Measurements from ENCODE around the gene PDRG1.
A peak's percentile ranks its signal among the peaks of the same experiment; 100 is the strongest.

PDRG1 gene

DNA sequence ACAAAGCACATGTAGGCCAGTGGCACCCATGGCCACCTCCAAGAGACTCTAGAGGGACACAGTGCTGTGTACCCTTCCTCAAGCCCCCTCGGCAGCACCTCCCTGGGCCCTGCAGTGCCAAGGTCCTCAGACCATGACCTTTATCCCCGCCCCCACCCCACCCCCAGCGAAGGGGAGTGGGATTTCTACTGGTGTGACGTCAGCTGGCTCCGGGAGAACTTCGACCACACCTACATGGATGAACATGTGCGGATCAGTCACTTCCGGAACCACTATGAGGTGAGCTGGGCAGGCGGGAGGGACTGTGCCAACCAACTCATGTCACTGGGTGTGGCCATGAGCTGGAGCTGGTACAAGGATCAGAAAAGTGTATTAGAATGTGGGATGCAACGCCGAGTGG is 43.4 kb downstream of the PDRG1 start:
- POLR2A ChIA-PET: no interaction called here
- CTCF ChIA-PET: no interaction called here
- TF ChIP-seq SUZ12 (IDR thresholded peaks at IDR 0.05) (no peak), SP1 (IDR thresholded peaks at IDR 0.05) (no peak)
- no peak for DNase-seq (ENCODE audit: extremely low spot score)

DNA sequence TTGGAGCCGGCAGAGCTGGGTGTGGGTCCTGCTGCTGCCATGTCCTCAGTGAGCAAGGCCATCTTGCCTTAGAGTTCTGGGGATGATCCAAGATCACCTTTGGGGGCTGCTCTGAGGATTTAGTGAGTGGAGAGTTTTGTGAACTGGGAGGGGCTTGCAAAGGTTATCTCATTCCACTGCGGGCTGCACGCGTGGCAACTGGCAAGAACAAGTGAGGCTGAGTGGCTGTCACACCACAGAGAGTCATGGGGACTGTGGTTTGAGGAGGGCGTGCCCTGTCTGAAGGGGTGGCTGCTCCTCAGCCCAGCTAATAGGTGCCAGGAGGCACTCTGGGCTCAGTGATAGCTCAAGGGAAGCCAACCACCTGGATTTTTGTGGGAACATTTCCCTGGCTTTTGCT is 43.8 kb downstream of the PDRG1 start:
- TF ChIP-seq CTBP1 (IDR thresholded peaks at IDR 0.05; ENCODE audit: borderline replicate concordance): no peak
- no peak for TF ChIP-seq LEF1 (IDR thresholded peaks at IDR 0.05; ENCODE audit: borderline replicate concordance)
- no peak for TF ChIP-seq SUZ12 (IDR thresholded peaks at IDR 0.05)
- TF ChIP-seq ELF4 (IDR thresholded peaks at IDR 0.05): no peak
- no peak for TF ChIP-seq FOXM1 (IDR thresholded peaks at IDR 0.05; ENCODE audit: borderline replicate concordance)
- no peak for TF ChIP-seq FOXK2 (IDR thresholded peaks at IDR 0.05)
- no peak for TF ChIP-seq L3MBTL2 (conservative IDR thresholded peaks at IDR 0.05)
- TF ChIP-seq, protein P1, sequence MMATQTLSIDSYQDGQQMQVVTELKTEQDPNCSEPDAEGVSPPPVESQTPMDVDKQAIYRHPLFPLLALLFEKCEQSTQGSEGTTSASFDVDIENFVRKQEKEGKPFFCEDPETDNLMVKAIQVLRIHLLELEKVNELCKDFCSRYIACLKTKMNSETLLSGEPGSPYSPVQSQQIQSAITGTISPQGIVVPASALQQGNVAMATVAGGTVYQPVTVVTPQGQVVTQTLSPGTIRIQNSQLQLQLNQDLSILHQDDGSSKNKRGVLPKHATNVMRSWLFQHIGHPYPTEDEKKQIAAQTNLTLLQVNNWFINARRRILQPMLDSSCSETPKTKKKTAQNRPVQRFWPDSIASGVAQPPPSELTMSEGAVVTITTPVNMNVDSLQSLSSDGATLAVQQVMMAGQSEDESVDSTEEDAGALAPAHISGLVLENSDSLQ (IDR thresholded peaks at IDR 0.05): no peak
- DNase-seq (ENCODE audit: extremely low spot score): no peak
- POLR2A ChIA-PET: no interaction called here
- CTCF ChIA-PET: no interaction called here

DNA sequence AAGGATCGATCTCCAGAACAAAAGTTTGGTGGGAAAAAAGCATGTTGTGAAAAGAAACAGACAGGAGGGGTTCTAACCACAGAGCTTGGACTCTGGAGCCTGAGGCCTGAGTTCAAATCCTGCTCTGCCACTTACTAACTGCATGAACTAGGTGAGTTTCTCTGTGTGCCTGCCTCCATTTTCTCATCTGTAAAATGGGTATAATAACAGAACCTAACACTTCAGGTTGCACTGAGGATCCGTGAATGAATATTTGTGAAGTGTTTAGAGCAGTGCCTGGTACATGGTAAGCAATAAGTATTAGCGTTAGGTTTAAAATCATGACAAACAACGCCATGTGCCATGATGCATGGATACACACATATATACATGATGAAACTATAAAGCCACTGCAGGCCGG is 44.8 kb downstream of the PDRG1 start:
- TF ChIP-seq TARDBP (IDR thresholded peaks at IDR 0.05) (no peak), FOXK2 (IDR thresholded peaks at IDR 0.05) (no peak), ZNF384 (IDR thresholded peaks at IDR 0.05) (no peak), ELF4 (IDR thresholded peaks at IDR 0.05) (no peak), ARNT (IDR thresholded peaks at IDR 0.05) (no peak), HDGF (IDR thresholded peaks at IDR 0.05; ENCODE audit: borderline replicate concordance) (no peak), L3MBTL2 (conservative IDR thresholded peaks at IDR 0.05) (no peak), SP1 (IDR thresholded peaks at IDR 0.05) (no peak), LEF1 (IDR thresholded peaks at IDR 0.05; ENCODE audit: borderline replicate concordance) (no peak)
- TF ChIP-seq, protein P1 (IDR thresholded peaks at IDR 0.05): no peak
- no peak for DNase-seq (ENCODE audit: extremely low spot score)
- ChIA-PET POLR2A (no interaction called here), CTCF (no interaction called here)

DNA sequence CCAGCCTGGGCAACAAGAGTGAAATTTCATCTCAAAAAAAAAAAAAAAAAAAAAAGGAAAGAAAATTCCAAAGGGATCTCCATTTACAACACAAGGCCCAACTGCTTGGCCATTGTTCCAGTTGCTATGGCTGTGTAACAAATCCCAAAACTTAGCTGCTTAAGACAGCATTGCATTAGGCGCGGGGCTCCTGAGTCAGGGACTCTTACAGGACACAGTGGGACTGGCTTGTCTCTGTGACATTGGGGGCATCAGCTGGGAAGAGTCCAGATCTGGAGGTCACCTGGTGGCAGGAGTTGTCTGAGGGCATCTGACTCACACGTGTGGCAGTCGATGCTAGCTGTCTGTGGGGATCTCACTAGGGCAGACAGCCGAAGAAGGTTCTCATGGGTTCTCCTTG is 45.8 kb downstream of the PDRG1 start:
- POLR2A ChIA-PET: no interaction called here
- no peak for DNase-seq (ENCODE audit: extremely low spot score)
- CTCF ChIA-PET: no interaction called here
- TF ChIP-seq SUZ12 (IDR thresholded peaks at IDR 0.05) (no peak), NFRKB (IDR thresholded peaks at IDR 0.05) (no peak), SP1 (IDR thresholded peaks at IDR 0.05) (no peak), ZNF384 (IDR thresholded peaks at IDR 0.05) (no peak), FOXM1 (IDR thresholded peaks at IDR 0.05; ENCODE audit: borderline replicate concordance) (no peak), TARDBP (IDR thresholded peaks at IDR 0.05) (no peak), BHLHE40 (IDR thresholded peaks at IDR 0.05; ENCODE audit: borderline replicate concordance) (no peak), L3MBTL2 (conservative IDR thresholded peaks at IDR 0.05) (no peak), FOXA1 (IDR thresholded peaks at IDR 0.05) (no peak), FOXK2 (IDR thresholded peaks at IDR 0.05) (no peak), LEF1 (IDR thresholded peaks at IDR 0.05; ENCODE audit: borderline replicate concordance) (no peak), ELF4 (IDR thresholded peaks at IDR 0.05) (no peak), CTBP1 (IDR thresholded peaks at IDR 0.05; ENCODE audit: borderline replicate concordance) (no peak), ARNT (IDR thresholded peaks at IDR 0.05) (no peak), HDGF (IDR thresholded peaks at IDR 0.05; ENCODE audit: borderline replicate concordance) (no peak)
- TF ChIP-seq, protein P1 (IDR thresholded peaks at IDR 0.05): no peak

DNA sequence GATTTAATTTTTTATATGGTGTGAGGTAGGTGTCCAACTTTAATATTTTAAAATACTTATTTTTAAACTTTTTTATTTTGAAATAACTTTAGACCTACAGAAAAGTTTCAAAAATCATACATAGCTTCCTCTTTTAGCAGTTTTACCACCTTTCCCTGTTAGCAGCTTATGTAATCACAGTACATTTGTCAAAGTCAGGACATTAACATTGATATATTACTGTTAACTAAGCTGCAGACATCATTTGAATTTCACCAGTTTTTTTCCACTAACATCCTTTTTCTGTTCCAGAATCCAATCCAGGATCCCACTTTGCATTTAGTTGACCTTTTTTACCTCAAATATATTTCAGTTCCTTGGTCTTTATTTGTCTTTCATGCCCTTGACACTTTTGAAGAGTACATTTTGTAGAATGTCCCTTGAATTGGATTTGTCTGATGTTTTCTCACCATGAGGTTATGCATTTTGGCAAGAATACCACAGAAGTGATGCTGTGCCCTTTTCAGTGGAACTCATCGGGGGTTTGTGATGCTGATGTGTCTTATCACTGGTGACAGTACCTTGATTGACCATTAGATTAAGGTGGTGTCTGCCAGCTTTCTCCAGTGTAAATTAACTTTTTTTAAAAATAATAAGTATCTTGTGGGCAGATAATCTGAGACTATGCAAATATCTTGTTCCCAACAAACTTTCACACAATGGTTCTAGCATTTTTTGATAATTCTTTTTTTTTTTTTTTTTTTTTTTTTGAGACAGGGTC is 48.0 kb downstream of the PDRG1 start:
- TF ChIP-seq TARDBP (IDR thresholded peaks at IDR 0.05) (no peak), HDGF (IDR thresholded peaks at IDR 0.05; ENCODE audit: borderline replicate concordance) (no peak), LEF1 (IDR thresholded peaks at IDR 0.05; ENCODE audit: borderline replicate concordance) (no peak), CTBP1 (IDR thresholded peaks at IDR 0.05; ENCODE audit: borderline replicate concordance) (no peak)
- TF ChIP-seq, protein P1 (IDR thresholded peaks at IDR 0.05): peak; percentile 66
- ChIA-PET POLR2A (no interaction called here), CTCF (no interaction called here)
- DNase-seq (ENCODE audit: extremely low spot score): no peak

DNA sequence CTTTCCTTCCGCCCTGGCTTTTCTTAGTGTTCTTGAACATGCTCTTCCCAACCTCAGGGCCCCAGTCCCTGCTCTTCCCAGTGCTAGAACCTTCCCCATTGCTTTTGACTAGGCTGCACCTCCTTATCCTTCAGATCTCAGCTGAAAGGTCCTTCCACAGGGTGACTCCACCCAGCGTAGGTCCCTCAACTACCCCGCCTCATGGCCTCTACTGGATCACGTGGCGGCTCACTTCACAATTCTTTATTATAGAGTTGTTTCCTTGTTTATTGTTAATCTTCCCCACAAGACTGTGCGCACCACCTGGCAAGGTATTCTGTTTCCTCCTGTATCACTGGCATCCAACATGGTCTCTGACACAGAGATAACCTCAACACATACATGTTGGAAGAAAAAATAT is 50.2 kb downstream of the PDRG1 start:
- DNase-seq (ENCODE audit: extremely low spot score): no peak
- CTCF ChIA-PET: interaction anchor here (0.5 kb wide), 1 partner anchor 22 kb away, joined by 7 read pairs; no protein-coding TSS in a partner anchor
- POLR2A ChIA-PET: no interaction called here
- TF ChIP-seq ELF4 (IDR thresholded peaks at IDR 0.05) (no peak), FOXK2 (IDR thresholded peaks at IDR 0.05) (no peak), SUZ12 (IDR thresholded peaks at IDR 0.05) (no peak), LEF1 (IDR thresholded peaks at IDR 0.05; ENCODE audit: borderline replicate concordance) (no peak), BHLHE40 (IDR thresholded peaks at IDR 0.05; ENCODE audit: borderline replicate concordance) (no peak), TARDBP (IDR thresholded peaks at IDR 0.05) (no peak), CTBP1 (IDR thresholded peaks at IDR 0.05; ENCODE audit: borderline replicate concordance) (no peak), SP1 (IDR thresholded peaks at IDR 0.05) (no peak), HDGF (IDR thresholded peaks at IDR 0.05; ENCODE audit: borderline replicate concordance) (no peak), ZNF384 (IDR thresholded peaks at IDR 0.05) (no peak), FOXM1 (IDR thresholded peaks at IDR 0.05; ENCODE audit: borderline replicate concordance) (no peak), NFRKB (IDR thresholded peaks at IDR 0.05) (no peak), ARNT (IDR thresholded peaks at IDR 0.05) (no peak)
- TF ChIP-seq, protein P1 (IDR thresholded peaks at IDR 0.05): no peak

Measured in HEK293T (cell line).